D721Med (cell line): Measurements from ENCODE around the gene OSCP1.

Experiments
- DNase-seq: peaks from one replicate; pipeline ENCODE4 v3.0.0; 2011; ENCODE audit warnings: low spot score; ENCODE audit not compliant: insufficient read length
- FAIRE-seq: peaks from 2 replicates; lab custom pipeline; 2011; peaks lifted over from hg19 to GRCh38; lab: Jason Lieb, UNC
- TF ChIP-seq, protein P1 (sequence below): IDR thresholded peaks from 2 replicates; pipeline ENCODE4 v1.5.1; 2012; ENCODE audit warnings: mild to moderate bottlenecking, control low read depth; ENCODE audit not compliant: insufficient read depth; ENCODE audit errors: missing control alignments

OSCP1 gene

DNA sequence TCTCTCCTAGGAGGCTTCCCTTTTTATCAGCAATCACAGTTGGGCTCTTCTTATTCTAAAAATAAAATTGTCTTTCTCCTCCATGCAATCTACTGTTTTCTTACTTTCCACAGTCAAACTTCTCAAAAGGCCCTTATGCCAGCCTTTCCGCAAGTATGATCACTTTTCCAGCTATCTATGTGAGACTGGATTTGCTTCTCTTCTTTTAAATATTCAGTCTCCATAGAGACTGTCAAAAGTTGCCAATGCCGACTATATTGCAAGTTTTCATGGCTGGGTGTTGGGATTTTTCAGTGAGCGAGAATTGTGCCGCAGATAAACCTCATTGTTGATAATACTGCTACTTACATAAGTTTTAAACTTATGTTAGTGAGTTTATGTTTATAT is 47.8 kb downstream of the OSCP1 start:
- DNase-seq = no peak
- TF ChIP-seq, protein P1, sequence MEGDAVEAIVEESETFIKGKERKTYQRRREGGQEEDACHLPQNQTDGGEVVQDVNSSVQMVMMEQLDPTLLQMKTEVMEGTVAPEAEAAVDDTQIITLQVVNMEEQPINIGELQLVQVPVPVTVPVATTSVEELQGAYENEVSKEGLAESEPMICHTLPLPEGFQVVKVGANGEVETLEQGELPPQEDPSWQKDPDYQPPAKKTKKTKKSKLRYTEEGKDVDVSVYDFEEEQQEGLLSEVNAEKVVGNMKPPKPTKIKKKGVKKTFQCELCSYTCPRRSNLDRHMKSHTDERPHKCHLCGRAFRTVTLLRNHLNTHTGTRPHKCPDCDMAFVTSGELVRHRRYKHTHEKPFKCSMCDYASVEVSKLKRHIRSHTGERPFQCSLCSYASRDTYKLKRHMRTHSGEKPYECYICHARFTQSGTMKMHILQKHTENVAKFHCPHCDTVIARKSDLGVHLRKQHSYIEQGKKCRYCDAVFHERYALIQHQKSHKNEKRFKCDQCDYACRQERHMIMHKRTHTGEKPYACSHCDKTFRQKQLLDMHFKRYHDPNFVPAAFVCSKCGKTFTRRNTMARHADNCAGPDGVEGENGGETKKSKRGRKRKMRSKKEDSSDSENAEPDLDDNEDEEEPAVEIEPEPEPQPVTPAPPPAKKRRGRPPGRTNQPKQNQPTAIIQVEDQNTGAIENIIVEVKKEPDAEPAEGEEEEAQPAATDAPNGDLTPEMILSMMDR = no peak
- FAIRE-seq = no peak

DNA sequence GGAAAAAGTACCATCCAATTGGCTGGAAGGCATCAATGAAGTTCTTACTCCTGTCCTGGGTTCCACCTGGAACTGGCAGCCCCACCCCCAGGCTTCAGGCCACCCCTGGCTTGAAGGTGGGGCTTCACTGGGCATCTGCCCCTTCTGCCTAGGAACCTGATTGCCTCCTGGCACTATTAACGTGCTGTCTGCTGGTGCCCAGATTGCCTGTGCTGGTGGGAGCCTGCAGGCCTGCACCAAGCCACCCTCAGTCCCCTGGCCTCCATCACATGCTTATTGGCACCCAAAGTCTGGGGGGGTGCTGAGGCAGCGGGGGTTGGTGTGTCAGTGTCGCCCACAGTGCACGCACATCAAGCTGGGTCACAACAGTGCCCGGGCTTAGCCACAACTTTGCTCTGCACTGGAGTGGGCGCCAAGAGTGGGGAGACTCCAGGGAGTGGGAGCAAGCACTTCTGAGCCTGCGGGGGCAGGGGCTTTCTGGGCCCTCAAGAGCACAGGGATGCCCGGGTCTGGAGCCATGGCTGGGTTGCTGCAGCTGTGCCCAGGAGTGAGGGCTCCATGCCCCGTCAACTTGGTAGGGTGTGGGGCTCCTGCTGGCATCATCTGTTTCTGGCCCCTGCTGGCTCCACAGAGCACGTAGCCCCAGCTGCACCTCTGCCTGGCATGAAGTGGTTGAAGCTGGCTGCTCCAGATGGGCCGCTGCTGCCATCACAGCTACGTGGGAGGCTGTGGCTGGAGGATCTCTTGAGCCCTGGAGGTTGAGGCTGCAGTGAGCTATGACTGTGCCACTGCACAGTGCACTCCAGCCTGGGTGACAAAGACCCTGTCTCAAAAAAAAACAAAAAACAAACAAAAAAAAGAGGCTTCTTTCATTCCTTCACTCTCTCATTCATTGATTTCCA is 48.4 kb downstream of the OSCP1 start:
- FAIRE-seq (no peak), DNase-seq (no peak)
- TF ChIP-seq, protein P1 = no peak

DNA sequence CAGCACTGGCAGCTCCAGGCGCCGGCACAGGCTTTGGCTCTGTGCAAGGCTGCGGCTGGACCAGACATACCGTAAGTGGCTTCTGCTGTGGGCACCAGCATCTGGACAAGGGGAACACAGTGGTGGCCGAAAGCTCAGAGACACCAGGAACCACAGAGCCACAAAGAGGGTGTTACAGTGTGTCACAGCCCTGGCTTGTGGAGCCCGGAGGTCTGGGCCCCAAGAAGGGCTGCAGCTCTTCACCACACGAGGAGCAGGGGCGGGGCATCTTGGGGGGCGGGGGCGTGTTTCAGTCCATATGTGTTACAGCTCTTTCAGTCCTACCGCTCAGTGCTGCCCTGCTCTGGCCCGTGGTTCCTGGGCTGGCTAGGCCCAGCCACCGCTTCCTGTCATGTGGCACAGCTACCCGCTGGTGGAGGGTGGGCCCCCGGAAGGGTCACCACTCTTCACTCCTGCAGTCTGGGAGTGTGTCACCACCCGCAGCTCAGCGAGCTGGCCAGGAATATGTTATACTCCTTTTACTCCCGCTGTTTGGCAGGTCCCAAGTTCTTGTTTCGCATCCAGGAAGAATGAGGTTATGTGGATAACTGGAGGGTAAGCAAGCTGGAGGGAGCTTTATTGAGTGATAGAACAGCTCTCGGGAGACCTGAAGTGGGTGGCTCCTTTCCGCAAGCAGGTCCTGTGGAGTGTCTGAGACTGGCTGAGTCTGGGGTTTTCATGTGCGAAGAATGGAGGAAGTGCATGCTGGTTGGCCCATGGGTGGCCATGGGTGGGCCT is 49.2 kb downstream of the OSCP1 start:
- no peak for FAIRE-seq
- no peak for DNase-seq
- TF ChIP-seq, protein P1 = no peak

DNA sequence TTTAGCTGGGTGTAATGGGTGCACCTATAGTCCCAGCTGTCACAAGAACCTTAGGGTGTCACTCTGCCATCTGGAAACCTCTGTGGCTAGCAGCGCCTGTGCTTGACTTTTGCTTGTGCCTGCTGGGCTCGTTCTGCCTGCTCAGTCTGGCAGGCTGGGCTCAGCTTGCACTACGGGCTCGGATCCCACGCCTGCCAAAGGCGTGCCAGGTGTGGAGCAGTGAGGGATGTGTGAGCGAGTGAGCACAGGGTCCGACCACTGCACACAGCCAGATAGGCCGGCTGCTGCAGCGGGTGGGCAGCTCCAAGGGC is 49.8 kb downstream of the OSCP1 start:
- DNase-seq (no peak), FAIRE-seq (no peak)
- TF ChIP-seq, protein P1 = no peak

DNA sequence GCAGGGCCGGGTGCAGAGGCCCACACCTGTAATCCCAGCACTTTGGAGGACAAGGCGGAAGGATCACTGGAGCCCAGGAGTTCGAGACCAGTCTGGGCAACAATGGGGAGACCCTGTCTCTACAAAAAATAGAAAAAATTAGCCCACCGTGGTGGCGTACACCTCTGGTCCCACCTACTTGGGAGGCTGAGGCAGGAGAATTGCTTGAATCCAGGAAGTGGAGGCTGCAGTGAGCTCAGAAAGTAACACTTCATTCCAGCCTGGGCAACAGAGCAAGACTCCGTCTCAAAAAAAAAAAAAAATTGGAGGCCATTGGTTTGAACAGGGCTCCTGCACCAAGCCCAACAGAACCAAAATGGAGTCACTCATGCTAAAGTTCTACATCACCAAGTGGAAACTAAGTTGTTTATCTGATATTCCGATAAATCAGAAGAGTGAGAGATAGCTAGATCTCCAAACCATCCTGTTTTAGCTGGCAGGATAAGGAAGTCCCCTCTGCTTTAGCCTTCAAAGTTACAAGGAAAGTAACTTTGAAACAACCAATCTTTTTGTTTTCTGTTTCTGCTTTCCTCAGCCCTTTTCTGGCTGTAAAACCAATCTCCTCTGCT is 51.8 kb downstream of the OSCP1 start:
- FAIRE-seq = no peak
- DNase-seq = no peak
- TF ChIP-seq, protein P1 = no peak

DNA sequence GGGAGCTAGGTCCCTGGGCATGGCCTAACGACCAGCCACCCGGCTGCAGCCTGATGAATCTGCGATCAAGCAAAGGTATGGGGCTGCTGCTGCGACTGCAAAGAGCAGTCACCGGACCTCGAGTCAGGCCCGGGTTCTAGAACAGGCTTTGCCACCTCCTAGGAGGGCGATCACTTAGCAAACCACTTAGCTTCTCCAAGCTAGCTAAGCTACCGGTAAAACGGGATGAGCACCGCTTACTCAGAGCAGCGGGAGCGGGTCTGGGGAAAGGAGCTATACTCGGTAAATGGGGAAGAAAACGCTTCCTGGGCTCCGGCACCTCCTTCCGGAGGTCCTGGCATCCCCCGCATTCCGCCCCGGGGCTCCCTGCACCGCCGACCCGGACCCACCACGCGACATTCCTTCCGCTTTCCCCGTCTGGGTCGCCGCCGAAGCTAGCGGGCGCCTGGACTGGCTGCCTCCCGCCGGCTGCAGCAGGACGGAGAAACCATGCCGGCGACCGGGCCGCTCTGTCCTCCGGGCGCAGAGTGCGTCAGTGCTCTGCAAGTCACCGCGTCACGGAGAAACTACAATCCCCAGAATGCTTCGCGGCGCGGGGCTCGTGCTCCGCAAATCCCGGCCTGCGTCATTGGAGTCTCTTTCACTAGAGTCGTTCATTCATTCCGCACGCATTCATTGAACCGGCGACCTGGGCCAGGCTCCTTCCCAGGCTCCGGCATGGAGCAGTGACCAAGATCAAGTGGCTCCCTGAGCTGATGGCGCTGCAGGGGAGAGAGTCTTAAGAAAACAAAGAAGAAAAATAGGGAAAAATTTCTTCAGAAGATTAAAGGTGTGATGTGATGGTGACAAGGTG is 52.6 kb downstream of the OSCP1 start, which contains the start of gene LSM10:
LSM10 (minus strand) TSS at position 531 of the 853 bp plus-strand sequence. CDS start 3,779 bp downstream, outside the sequence.
- FAIRE-seq (peak; percentile 32), DNase-seq (peak; percentile 81)
- TF ChIP-seq, protein P1 = no peak
